ENCODE data around the gene PCDHB10.
"Not testable (repeated sequence)": the region's sequence is repeated elsewhere in the genome, so short reads cannot be mapped to it uniquely, and the experiment has no call there.

The PCDHB10 gene

GRCh38 chr5:141188682-141189081 is 3.5 kb upstream of the PCDHB10 start:
- DNase-seq, result not testable (repeated sequence)

GRCh38 chr5:141189131-141189530 is 3.0 kb upstream of the PCDHB10 start:
- not testable (repeated sequence) for DNase-seq

- DNase-seq, result not testable (repeated sequence)
Measured at GRCh38 chr5:141194332-141194731, 2.2 kb downstream of the PCDHB10 start.

GRCh38 chr5:141196363-141196762 is 4.2 kb downstream of the PCDHB10 start:
- DNase-seq, result no peak

- no peak for DNase-seq
Measured at GRCh38 chr5:141199359-141200235, 7.4 kb downstream of the PCDHB10 start, which contains the start of gene PCDHB11. Gene PCDHB11 (plus strand): TSS chr5:141199627. CDS start chr5:141199775, 148 bp downstream.

GRCh38 chr5:141201126-141201525 is 9.0 kb downstream of the PCDHB10 start:
- not testable (repeated sequence) for DNase-seq

- DNase-seq, result not testable (repeated sequence)
Measured at GRCh38 chr5:141201646-141202045, 9.5 kb downstream of the PCDHB10 start.

- DNase-seq, result no peak
Measured at GRCh38 chr5:141208478-141208877, 16.3 kb downstream of the PCDHB10 start, which contains the start of gene PCDHB12. Gene PCDHB12 (plus strand): TSS chr5:141208719. CDS start chr5:141208908, 189 bp downstream.

- not testable (repeated sequence) for DNase-seq
Measured at GRCh38 chr5:141210281-141210680, 18.1 kb downstream of the PCDHB10 start.

- DNase-seq, result not testable (repeated sequence)
Measured at GRCh38 chr5:141210849-141211248, 18.7 kb downstream of the PCDHB10 start.

GRCh38 chr5:141213656-141214339 is 21.6 kb downstream of the PCDHB10 start, which contains the start of gene PCDHB13:
Gene PCDHB13 (plus strand): TSS chr5:141213919. CDS start chr5:141214124, 205 bp downstream.
- DNase-seq, result not testable (repeated sequence)

GRCh38 chr5:141214583-141214982 is 22.4 kb downstream of the PCDHB10 start:
- not testable (repeated sequence) for DNase-seq

GRCh38 chr5:141215504-141215903 is 23.4 kb downstream of the PCDHB10 start:
- not testable (repeated sequence) for DNase-seq

GRCh38 chr5:141216035-141216434 is 23.9 kb downstream of the PCDHB10 start:
- not testable (repeated sequence) for DNase-seq

- no peak for DNase-seq
Measured at GRCh38 chr5:141223112-141223783, 31.1 kb downstream of the PCDHB10 start, which contains the start of gene PCDHB14. Gene PCDHB14 (plus strand): TSS chr5:141223343. CDS start chr5:141223506, 163 bp downstream.

GRCh38 chr5:141224844-141225243 is 32.7 kb downstream of the PCDHB10 start:
- DNase-seq, result not testable (repeated sequence)

GRCh38 chr5:141225421-141225820 is 33.3 kb downstream of the PCDHB10 start:
- not testable (repeated sequence) for DNase-seq

- DNase-seq, result no peak
Measured at GRCh38 chr5:141234109-141234667, 42.0 kb downstream of the PCDHB10 start.

GRCh38 chr5:141235922-141236321 is 43.8 kb downstream of the PCDHB10 start:
- DNase-seq, result not testable (repeated sequence)

- no peak for DNase-seq
Measured at GRCh38 chr5:141236516-141237313, 44.6 kb downstream of the PCDHB10 start.

- DNase-seq, result no peak
Measured at GRCh38 chr5:141241496-141241895, 49.3 kb downstream of the PCDHB10 start.

All from activated naive CD4-positive, alpha-beta T cell (primary cell).